Stomach smooth muscle (tissue), 2 donors: Measurements from ENCODE around the gene TOX3.

Experiments used
- H3K27ac ChIP-seq: one replicate; pipeline ENCODE4 v1.7.0; 2013; ENCODE audit warnings: mild to moderate bottlenecking, low read length, inconsistent platforms
- H3K27me3 ChIP-seq, 2 donors: one replicate each; pipeline ENCODE4 v1.7.0; 2013; ENCODE audit warnings: low read length in 2 of 2; ENCODE audit not compliant: insufficient read depth in 2 of 2, control insufficient read depth in 1 of 2
- H3K36me3 ChIP-seq, 2 donors: one replicate each; pipeline ENCODE4 v1.7.0; 2013; ENCODE audit warnings: low read length in 2 of 2; ENCODE audit not compliant: control insufficient read depth in 2 of 2, insufficient read depth in 2 of 2
- H3K4me1 ChIP-seq: one replicate; pipeline ENCODE4 v1.7.0; 2013; ENCODE audit warnings: low read length; ENCODE audit not compliant: control insufficient read depth, insufficient read depth
- H3K4me3 ChIP-seq, 2 donors: one replicate each; pipeline ENCODE4 v1.7.0; 2013; ENCODE audit warnings: low read length in 2 of 2
- H3K9ac ChIP-seq, 2 donors: one replicate each; pipeline ENCODE4 v1.7.0; 2013; ENCODE audit warnings: low read length in 2 of 2, mild to moderate bottlenecking in 1 of 2
- H3K9me3 ChIP-seq, 2 donors: one replicate each; pipeline ENCODE4 v1.7.0; 2013; ENCODE audit warnings: low read length in 2 of 2; ENCODE audit not compliant: control insufficient read depth in 2 of 2
- donor health status: healthy.
- donor health status: Pancreatic carcinoma.

The TOX3 gene

DNA sequence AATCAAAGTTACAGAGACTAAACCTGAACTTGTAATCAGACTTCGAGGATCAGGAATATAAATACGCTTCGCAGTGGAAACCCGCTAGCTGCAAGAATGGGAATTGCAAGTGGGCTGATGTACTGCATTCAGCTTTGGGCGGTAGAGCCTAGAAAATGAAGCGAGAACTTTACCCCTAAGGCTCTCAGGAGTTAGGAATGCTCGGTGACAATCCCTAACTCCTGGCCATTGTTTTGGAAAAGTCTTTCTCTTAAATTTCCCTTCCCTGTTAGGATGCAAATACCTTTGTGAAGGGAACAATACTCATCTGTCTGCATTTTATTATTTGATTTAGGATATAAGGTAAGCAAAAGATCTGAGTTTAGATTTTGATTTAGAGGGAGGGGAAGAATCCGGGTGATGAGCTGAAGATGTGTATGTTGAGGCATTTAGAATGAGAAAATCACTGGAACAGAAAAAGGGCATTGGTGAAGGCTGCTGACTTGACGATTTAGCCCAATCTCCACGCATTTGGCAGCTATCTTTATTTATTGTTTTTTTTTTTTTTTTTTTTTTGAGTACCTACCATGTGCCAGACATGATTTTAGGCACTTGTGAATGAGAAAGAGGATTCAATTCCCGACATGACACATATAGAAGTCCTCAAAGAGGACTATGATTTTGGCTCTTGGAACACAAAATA is 2.2 kb upstream of the TOX3 start:
- no peak overlapping the region for H3K4me3 ChIP-seq
- H3K9ac ChIP-seq, result no peak overlapping the region
- peaks cover 14 to 16% of the 10 kb centered on the region in 2 donors for H3K27me3 ChIP-seq
- no peaks in the 10 kb centered on the region for H3K36me3 ChIP-seq
- peaks cover 11% of the 10 kb centered on the region for H3K4me1 ChIP-seq
- H3K9me3 ChIP-seq, result no peaks in the 10 kb centered on the region
- no peak overlapping the region for H3K27ac ChIP-seq

DNA sequence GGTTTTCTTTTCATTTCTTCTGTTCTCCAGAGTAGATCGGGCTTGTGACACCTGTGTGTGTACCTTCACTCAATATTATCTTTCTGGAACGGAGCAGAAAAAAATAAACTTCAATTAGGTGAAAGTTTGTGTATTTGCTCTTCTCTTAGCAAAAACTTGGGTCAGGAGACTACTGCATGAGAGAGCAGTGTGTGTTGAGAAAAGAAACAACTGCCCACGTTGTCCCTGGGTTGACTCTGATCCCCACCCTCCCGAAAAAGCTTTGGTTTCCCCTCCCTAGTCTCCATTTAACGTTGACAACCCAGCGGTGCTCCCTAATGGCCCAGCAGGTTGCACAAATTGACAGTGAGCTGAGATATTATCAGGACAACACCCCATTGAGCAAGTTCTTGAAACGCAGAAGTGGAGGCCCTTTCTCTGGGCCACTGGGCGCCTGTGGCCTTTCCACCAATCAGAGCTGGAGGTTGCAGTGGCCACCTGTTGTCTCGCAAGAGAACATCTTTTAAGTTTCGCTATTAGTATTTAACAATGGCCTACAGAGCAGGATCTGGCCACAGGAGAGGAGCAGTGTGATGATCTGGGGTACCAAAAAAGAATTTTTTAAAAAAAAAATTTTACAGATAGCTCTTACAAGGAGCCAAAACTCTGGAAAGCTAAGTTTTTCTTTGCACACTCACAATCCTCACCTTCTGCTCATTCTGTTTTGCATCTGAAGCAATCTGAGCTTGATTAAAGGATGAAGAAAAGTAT is 1.5 kb upstream of the TOX3 start:
- peaks cover 15 to 16% of the 10 kb centered on the region in 2 donors for H3K27me3 ChIP-seq
- H3K4me3 ChIP-seq, result no peak overlapping the region
- no peaks in the 10 kb centered on the region for H3K9me3 ChIP-seq
- H3K36me3 ChIP-seq, result no peaks in the 10 kb centered on the region
- H3K27ac ChIP-seq, result no peak overlapping the region
- H3K4me1 ChIP-seq, result peaks cover 11% of the 10 kb centered on the region
- no peak overlapping the region for H3K9ac ChIP-seq

DNA sequence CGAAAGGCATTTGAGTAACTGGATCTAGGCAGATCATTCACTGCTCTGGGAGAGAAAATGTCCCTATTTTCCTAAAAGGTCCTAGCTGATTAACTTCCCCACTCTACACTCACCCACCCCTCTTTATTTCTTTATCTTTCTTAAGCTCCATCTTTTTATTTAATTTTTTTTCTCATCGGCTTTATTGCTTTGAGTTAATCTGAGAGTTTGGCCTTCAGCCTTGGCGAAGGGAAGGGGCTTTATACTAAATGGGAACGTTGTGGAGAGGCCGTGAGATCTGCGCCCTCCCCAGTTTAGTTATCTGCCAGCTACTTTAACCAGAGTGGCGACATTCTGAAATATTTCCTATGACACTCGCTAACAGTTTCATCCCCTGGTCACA is 882 bp upstream of the TOX3 start:
- no peaks in the 10 kb centered on the region for H3K9me3 ChIP-seq
- H3K9ac ChIP-seq, result no peak overlapping the region
- H3K36me3 ChIP-seq, result no peaks in the 10 kb centered on the region
- H3K4me3 ChIP-seq, result no peak overlapping the region
- H3K4me1 ChIP-seq, result peaks cover 11% of the 10 kb centered on the region
- H3K27ac ChIP-seq, result no peak overlapping the region
- H3K27me3 ChIP-seq, result peaks cover 15 to 16% of the 10 kb centered on the region in 2 donors

DNA sequence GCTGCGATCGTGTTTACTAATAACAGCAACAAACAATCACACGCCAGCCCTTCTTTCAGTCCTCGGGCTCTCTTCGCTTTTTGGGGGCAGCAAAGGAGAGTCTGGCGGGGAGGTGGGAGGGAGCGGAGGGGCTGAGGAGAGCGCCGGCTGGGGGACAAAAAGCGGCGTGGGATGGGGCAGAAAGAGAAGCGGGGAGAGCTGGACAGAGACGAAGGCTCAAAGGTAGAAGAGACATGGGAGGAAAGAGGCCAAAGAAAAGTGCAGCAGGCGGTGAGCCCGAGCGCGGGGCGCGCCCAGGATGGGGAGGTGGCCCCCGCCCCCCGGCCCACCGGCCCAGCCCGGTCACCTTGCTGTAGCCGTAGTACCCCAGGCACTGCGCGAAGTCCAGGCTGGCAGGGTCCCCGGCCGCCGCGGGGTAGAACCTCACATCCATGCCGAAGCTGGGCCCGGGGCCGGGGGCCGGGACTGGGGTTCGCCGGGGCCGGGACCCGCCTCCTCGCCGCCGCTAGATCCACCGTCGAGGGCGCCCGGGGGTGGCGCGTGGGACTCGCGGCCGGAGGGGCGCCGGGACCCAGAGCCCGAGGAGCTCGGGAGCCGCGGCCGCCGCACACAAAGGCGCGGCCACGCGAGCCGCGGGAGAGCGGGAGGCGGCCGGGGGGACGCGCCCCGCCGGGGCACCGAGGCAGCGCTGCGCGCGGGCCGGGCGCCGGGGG is 496 bp downstream of the TOX3 start:
- Histone ChIP-seq H3K9ac (no peak overlapping the region), H3K9me3 (no peaks in the 10 kb centered on the region), H3K4me3 (peak overlapping the region; percentile 62 to 69), H3K36me3 (no peaks in the 10 kb centered on the region), H3K27me3 (peaks cover 15 to 16% of the 10 kb centered on the region in 2 donors), H3K4me1 (peaks cover 11% of the 10 kb centered on the region), H3K27ac (no peak overlapping the region)

DNA sequence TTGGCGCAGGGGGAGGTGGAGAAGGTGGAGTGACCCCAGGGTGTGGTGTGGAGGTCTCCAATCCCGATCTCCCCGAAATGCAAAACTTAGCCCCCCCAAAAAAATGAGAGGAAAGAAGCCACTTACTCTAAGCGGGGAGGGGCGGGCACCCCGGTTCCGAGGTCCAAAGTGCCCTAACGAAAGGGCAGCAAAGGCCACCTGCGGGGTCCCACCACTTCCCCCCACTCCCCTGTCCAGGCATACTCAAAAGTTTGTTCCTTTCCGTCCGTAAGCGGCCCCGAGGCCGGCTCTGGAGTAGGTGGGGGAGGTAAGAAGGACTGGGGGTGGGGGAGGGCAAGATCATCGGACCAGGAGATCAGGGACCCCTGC is 1.1 kb downstream of the TOX3 start:
- Histone ChIP-seq H3K9ac (peak overlapping the region in 1 of 2 donors; percentile 3), H3K27ac (no peak overlapping the region), H3K27me3 (peaks cover 15 to 16% of the 10 kb centered on the region in 2 donors), H3K4me3 (peak overlapping the region; percentile 62 to 69), H3K9me3 (no peaks in the 10 kb centered on the region), H3K4me1 (peaks cover 11% of the 10 kb centered on the region), H3K36me3 (no peaks in the 10 kb centered on the region)

DNA sequence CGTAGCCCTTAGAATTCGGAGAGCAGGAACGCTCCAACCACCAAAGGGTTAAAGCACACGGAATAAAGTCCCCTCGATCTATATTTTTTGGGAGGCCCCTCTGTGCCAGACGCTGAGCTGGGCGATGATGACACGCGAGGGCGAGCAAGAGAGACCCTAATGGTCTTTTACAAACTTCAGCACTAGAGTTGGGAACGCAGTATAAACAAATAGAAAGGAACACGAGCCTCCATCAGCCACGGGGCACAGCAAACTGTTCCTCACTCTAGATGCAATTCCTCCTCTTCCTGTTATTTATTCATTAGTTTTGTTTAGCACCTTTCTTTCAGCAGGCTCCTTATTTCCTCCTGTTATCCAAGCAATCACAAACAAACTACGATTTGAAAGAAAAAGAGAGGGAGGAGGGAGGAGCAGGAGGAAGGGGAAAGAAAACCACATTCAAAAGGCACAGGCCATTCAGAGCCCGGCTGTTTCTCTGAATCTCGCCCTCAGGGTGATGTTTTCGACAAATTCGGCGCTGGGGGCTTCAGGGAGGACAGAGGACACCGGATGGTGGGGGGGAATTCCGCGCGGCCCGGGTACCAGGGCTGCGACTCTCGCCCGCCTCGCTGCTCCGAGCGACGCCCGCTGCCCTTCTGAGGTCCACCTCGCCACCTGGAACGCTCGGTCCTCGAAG is 1.6 kb downstream of the TOX3 start:
- H3K36me3 ChIP-seq, result no peaks in the 10 kb centered on the region
- peak overlapping the region in 1 of 2 donors; percentile 3 for H3K9ac ChIP-seq
- H3K27me3 ChIP-seq, result peaks cover 15 to 16% of the 10 kb centered on the region in 2 donors
- peaks cover 11% of the 10 kb centered on the region for H3K4me1 ChIP-seq
- H3K4me3 ChIP-seq, result peak overlapping the region; percentile 62 to 69
- no peaks in the 10 kb centered on the region for H3K9me3 ChIP-seq
- H3K27ac ChIP-seq, result no peak overlapping the region

DNA sequence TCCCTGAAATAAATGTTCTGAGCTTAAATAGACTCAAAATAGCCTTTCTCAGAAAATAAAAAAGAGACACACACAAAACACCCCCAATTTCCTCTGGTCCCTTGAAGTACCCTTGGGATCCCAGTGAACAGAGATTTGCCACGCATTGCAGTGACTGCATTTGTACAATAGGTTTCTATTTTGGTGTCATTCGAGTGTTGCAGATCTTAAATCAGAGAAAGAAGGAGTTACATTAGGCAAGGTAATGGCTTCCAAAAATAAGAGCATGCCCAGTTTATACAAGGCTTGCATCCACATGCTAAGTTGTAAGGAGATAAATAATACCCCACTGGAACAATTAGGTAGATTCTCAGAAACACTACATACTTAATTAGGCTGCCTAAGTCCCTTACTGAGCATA is 2.2 kb downstream of the TOX3 start:
- no peaks in the 10 kb centered on the region for H3K9me3 ChIP-seq
- H3K9ac ChIP-seq, result no peak overlapping the region
- H3K4me1 ChIP-seq, result peaks cover 11% of the 10 kb centered on the region
- peak overlapping the region; percentile 62 to 69 for H3K4me3 ChIP-seq
- H3K27me3 ChIP-seq, result peaks cover 15 to 16% of the 10 kb centered on the region in 2 donors
- H3K27ac ChIP-seq, result no peak overlapping the region
- no peaks in the 10 kb centered on the region for H3K36me3 ChIP-seq

DNA sequence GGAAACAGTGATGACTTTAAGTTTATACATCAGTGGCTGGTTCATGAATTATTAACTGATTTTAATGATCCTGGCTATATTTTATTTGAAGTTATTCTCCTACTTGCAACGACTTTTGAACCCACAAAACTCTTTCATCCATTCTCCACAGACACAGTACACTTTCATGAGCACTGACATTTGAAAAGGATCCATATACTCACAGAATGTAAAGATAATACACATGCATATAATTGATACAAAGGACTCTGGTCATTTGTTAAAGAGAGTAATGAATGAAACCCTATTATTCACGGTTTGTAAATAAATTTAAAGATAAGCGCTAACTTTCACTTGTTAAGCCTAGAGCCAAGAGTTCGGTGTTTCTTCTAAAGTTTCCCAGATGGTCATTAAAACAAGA is 3.3 kb downstream of the TOX3 start:
- Histone ChIP-seq H3K36me3 (no peaks in the 10 kb centered on the region), H3K27me3 (peaks cover 12 to 15% of the 10 kb centered on the region in 2 donors), H3K9ac (no peak overlapping the region), H3K27ac (no peak overlapping the region), H3K9me3 (no peaks in the 10 kb centered on the region), H3K4me3 (no peak overlapping the region), H3K4me1 (peaks cover 11% of the 10 kb centered on the region)

DNA sequence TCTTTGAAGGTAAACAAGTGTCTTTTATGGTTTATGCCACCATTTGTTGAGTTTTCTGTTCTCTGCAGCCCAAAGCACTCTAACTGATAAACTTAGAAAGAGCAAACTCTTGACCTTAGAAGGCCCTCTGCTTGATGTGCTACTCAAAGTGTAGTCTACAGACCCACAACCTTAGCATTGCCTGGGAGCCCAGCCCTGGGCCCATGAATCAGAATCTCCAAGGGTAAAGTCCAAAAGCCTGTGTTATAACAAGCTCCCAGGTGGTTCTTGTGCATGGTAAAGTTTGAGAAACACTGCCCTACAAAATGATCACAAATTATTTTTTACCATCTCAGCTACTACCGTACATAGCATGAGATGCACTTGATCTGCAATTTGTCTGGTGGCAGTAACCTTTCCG is 6.0 kb downstream of the TOX3 start:
- Histone ChIP-seq H3K27me3 (peaks cover 5 to 7% of the 10 kb centered on the region in 2 donors), H3K4me3 (no peak overlapping the region), H3K36me3 (no peaks in the 10 kb centered on the region), H3K9me3 (no peaks in the 10 kb centered on the region), H3K4me1 (peaks cover 8% of the 10 kb centered on the region), H3K27ac (no peak overlapping the region), H3K9ac (no peak overlapping the region)

DNA sequence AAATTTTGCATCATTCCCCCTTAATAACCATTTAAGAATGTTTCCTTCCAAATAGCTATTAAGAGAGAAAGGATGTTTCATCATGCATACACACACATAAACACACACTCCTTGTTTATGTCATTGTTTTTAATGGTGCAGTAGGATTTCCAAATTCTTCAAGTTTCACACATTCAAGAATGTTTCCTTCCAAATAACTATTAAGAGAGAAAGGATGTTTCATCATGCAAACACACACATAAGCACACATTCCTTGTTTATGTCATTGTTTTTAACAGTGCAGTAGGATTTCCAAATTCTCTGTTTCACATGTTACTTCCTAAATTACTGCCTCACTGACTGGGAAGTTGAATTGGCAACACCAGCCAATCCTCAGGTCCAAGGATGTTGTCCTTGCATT is 7.8 kb downstream of the TOX3 start:
- no peaks in the 10 kb centered on the region for H3K4me1 ChIP-seq
- H3K9me3 ChIP-seq, result no peaks in the 10 kb centered on the region
- no peak overlapping the region for H3K9ac ChIP-seq
- no peak overlapping the region for H3K27ac ChIP-seq
- H3K27me3 ChIP-seq, result peaks cover 0 to under 1% of the 10 kb centered on the region in 2 donors
- no peaks in the 10 kb centered on the region for H3K36me3 ChIP-seq
- H3K4me3 ChIP-seq, result no peak overlapping the region
